HG02571 (cell line): ENCODE measurements around the gene GFPT1.

Experiments
- ATAC-seq: cut with Tn5 transposase; IDR thresholded peaks from one replicate; pipeline ENCODE4 v1.9.1; 2021; ENCODE audit warnings: mild to moderate bottlenecking, moderate library complexity; ENCODE audit not compliant: unreplicated experiment

Gene GFPT1

GRCh38 chr2:69292256-69292655, 94.8 kb downstream of the GFPT1 start:
- no peak for ATAC-seq

DNA sequence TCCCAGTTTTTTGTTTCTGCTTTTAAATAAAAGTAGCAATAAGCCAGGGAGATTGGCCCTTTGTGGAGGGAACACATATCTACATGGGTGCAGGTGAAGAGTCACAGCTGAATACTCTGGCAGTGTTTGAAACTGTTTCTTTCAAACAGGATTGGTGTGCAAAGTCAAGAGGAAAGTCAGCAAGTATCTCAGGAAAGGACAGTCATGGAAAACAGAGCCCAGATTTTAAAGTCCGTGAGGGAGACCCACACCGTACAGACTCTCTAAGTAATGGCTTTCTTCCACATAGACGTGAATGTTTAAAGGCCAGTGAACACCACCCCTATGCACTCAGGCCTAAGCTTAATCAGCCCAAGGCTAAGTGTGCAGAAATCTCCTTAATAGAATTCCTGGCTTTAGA, 95.3 kb downstream of the GFPT1 start:
- no peak for ATAC-seq

- no peak for ATAC-seq
These were observed 95.9 kb downstream of the GFPT1 start for GRCh38 chr2:69291004-69291650.

GRCh38 chr2:69288429-69288828, 98.6 kb downstream of the GFPT1 start:
- ATAC-seq = no peak

GRCh38 chr2:69287544-69287943, 99.5 kb downstream of the GFPT1 start:
- no peak for ATAC-seq

DNA sequence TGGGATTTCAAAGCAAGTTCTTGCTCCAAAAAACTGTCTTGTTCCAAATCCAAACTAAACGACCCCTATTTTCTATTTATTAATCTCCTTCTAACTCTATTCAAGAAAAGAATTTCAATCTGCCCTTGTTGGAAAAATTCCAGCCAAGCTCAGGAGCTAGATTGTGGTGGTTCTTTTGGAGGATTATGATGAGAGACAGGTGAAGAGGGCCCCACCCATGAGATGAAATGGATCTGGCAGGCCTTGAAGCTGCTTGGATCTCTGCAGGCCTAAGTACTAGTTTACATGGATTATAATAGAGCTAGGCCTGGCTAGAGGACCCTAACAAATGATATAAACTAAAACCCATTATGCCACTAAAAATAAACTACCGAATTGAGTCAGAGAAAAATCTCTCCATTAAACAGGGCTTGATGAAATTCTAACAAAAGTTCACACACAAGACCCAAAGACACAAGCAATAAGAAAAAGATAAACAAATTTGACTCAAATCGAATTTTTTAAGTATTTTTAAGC, 101.6 kb downstream of the GFPT1 start:
- ATAC-seq = no peak

DNA sequence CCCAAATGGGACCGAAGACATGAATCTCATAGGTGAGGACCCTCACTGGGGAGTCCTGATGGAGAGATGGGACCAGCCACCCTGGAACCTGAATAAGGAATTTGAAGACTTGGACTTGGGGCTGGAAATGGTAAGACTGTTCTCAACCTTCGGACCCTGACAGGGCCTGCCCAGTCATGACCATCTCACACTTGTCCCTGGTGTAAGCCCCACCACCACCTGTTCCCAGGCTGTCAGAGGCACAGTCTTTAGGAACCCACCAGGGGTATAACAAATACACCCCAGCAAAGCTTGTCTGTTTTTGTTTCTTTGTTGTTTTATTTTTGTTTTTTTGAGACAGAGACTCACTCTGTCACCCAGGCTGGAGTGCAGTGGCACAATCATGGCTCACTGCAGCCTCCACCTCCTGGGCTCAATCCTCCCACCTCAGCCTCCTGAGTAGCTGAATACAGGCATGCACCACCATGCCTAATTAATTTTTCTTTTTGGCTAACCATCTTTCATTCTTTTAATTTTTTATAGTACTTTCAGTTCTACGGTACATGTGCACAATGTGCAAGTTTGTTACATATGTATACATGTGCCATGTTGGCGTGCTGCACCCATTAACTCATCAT, 106.1 kb downstream of the GFPT1 start:
- no peak for ATAC-seq

GRCh38 chr2:69279931-69280681, 106.9 kb downstream of the GFPT1 start:
- no peak for ATAC-seq

- ATAC-seq = no peak
These were observed 107.8 kb downstream of the GFPT1 start for GRCh38 chr2:69279211-69279610.

GRCh38 chr2:69278366-69278765, 108.7 kb downstream of the GFPT1 start:
- no peak for ATAC-seq

DNA sequence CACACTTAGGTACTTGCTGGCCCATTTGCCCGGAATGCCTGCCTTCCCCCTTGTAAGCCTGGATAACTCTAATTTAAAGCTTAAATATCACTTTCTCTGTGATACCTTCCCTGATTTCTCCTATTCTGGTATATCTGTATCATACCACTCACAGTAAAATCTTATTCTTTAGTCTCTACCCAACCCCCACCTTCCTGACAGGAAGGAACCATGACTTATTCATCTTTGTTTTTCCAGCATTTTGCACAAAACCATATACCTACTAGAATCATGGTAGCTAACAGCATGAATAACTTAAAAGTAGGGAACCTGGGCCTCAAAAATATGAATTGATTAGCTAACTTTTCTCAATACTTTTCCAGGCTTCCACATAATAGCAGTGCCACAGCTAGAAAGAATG, 111.5 kb downstream of the GFPT1 start:
- no peak for ATAC-seq

GRCh38 chr2:69272803-69273471, 114.1 kb downstream of the GFPT1 start:
- ATAC-seq = no peak

DNA sequence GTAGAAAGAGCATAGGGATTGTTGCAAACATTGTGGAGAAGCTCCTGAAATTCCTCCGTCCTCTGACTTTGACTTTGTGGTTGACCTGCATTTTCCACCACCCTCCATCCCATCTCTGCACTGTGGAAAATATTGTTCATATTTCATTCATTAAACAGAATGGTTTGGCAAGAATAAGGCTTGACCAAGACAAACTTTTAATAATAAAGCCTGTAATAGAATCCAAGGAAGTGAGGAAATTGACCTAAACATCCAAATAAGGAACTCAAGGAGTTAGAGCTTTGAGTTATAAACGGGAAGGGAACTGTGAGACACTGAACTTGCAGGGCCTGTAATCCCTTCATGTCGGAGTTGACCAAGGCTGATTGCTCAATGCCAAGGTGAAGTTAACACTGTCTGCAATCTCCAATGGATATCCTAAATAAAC, 115.2 kb downstream of the GFPT1 start:
- no peak for ATAC-seq
